IMR-90 (cell line): ENCODE data around the gene ROR2. TPM values are rescaled to one million over a fixed set of nuclear protein-coding genes. Genes with fewer than 3 reads are reported as not detected.

ENCODE experiments used
- ATAC-seq: fragments of 200-7000 bp; cut with Tn5 transposase; 2 replicates; pipeline ENCODE4 v1.9.1; 2020; ENCODE audit warnings: low read depth, mild to moderate bottlenecking, moderate library complexity
- BruUV-seq: library from RNA; stranded (reverse); fragments of 400-500 nt; replicated peaks from 2 replicates; lab custom pipeline; 2021; lab: Mats Ljungman, UMichigan
- CTCF ChIA-PET: fragments of 300-600 bp; formaldehyde crosslinking; extraction: SDS; loops from one replicate; lab custom pipeline; 2021; ENCODE audit warnings: antibody characterized with exemption; lab: Yijun Ruan, JAX
- POLR2A ChIA-PET: fragments of 300-600 bp; sonication (Branson Sonifier 250); formaldehyde crosslinking; loops from one replicate; lab custom pipeline; 2022; ENCODE audit warnings: antibody characterized with exemption; ENCODE audit not compliant: unreplicated experiment; lab: Charles Lee
- DNase-seq: peaks from one replicate; pipeline ENCODE4 v3.0.0; 2013
- H2AFZ ChIP-seq: replicated peaks from 2 replicates; pipeline ENCODE3; 2013; ENCODE audit warnings: low read length, mild to moderate bottlenecking; ENCODE audit not compliant: poor library complexity
- H2AK5ac ChIP-seq: 2 replicates; pipeline ENCODE4 v1.6.1; 2013; ENCODE audit warnings: low read depth, low read length, inconsistent platforms
- H2AK9ac ChIP-seq: replicated peaks from 2 replicates; pipeline ENCODE3; 2013; ENCODE audit warnings: mild to moderate bottlenecking, low read depth, low read length, moderate library complexity; ENCODE audit not compliant: poor library complexity
- H2BK120ac ChIP-seq: 2 replicates; pipeline ENCODE4 v1.6.1; 2013; ENCODE audit warnings: low read depth, low read length, inconsistent platforms
- H2BK15ac ChIP-seq: 3 replicates; pipeline ENCODE4 v1.6.1; 2013; ENCODE audit warnings: low read depth, low read length, inconsistent platforms
- H2BK20ac ChIP-seq: 2 replicates; pipeline ENCODE4 v1.6.1; 2013; ENCODE audit warnings: low read depth, mild to moderate bottlenecking, inconsistent platforms, low read length, moderate library complexity
- H2BK5ac ChIP-seq: 2 replicates; pipeline ENCODE4 v1.6.1; 2013; ENCODE audit warnings: mild to moderate bottlenecking, low read depth, low read length, inconsistent platforms; ENCODE audit not compliant: poor library complexity, severe bottlenecking
- H3K14ac ChIP-seq: replicated peaks from 2 replicates; pipeline ENCODE4 v1.6.1; 2013; ENCODE audit warnings: low read depth, low read length, inconsistent platforms
- H3K18ac ChIP-seq: 2 replicates; pipeline ENCODE4 v1.6.1; 2013; ENCODE audit warnings: low read depth, low read length, control low read depth
- H3K23ac ChIP-seq: 2 replicates; pipeline ENCODE4 v1.6.1; 2013; ENCODE audit warnings: low read depth, low read length, inconsistent platforms
- H3K27ac ChIP-seq: 2 replicates; pipeline ENCODE4 v1.5.1; 2013; ENCODE audit warnings: mild to moderate bottlenecking, control low read depth, low read length; ENCODE audit not compliant: insufficient read depth
- H3K27me3 ChIP-seq: 2 replicates; pipeline ENCODE4 v1.6.1; 2013; ENCODE audit warnings: low read length; ENCODE audit not compliant: control insufficient read depth, insufficient read depth
- H3K36me3 ChIP-seq: 2 replicates; pipeline ENCODE4 v1.6.1; 2013; ENCODE audit warnings: low read length, mixed read lengths; ENCODE audit not compliant: control insufficient read depth, insufficient read depth
- H3K4ac ChIP-seq: 2 replicates; pipeline ENCODE4 v1.6.1; 2013; ENCODE audit warnings: low read depth, low read length, inconsistent platforms
- H3K4me1 ChIP-seq: 2 replicates; pipeline ENCODE4 v1.6.1; 2013; ENCODE audit warnings: low read length, mixed read lengths; ENCODE audit not compliant: control insufficient read depth, insufficient read depth
- H3K4me2 ChIP-seq: 2 replicates; pipeline ENCODE4 v1.6.1; 2013; ENCODE audit warnings: low read depth, mild to moderate bottlenecking, control low read depth, low read length, moderate library complexity
- H3K4me3 ChIP-seq: 2 replicates; pipeline ENCODE4 v1.5.1; 2013; ENCODE audit warnings: low read depth, mild to moderate bottlenecking, control low read depth, low read length, moderate library complexity; ENCODE audit not compliant: insufficient read depth
- H3K56ac ChIP-seq: 2 replicates; pipeline ENCODE4 v1.6.1; 2013; ENCODE audit warnings: low read length, inconsistent platforms; ENCODE audit not compliant: insufficient read depth; ENCODE audit errors: extremely low read depth
- H3K79me1 ChIP-seq, 2 experiments: 2 replicates each; pipeline ENCODE4 v1.6.1; 2013; ENCODE audit warnings: low read length in 2 of 2, inconsistent platforms in 1 of 2, low read depth in 1 of 2
- H3K9ac ChIP-seq: 2 replicates; pipeline ENCODE4 v1.6.1; 2013; ENCODE audit warnings: low read depth, low read length, control low read depth
- H3K9me1 ChIP-seq: 2 replicates; pipeline ENCODE4 v1.6.1; 2013; ENCODE audit warnings: low read length, inconsistent platforms; ENCODE audit not compliant: insufficient read depth
- H3K9me3 ChIP-seq: 2 replicates; pipeline ENCODE4 v1.6.1; 2013; ENCODE audit warnings: low read length; ENCODE audit not compliant: control insufficient read depth, insufficient read depth
- H4K20me1 ChIP-seq: 2 replicates; pipeline ENCODE4 v1.6.1; 2013; ENCODE audit warnings: low read length, inconsistent platforms; ENCODE audit not compliant: insufficient read depth
- H4K5ac ChIP-seq: 2 replicates; pipeline ENCODE4 v1.6.1; 2013; ENCODE audit warnings: mild to moderate bottlenecking, low read depth, low read length, control low read depth
- H4K8ac ChIP-seq, 2 experiments: 2 replicates each; pipeline ENCODE4 v1.6.1; 2013; ENCODE audit warnings: low read depth in 2 of 2, low read length in 2 of 2, control low read depth in 1 of 2, inconsistent platforms in 1 of 2
- H4K91ac ChIP-seq: 2 replicates; pipeline ENCODE4 v1.6.1; 2013; ENCODE audit warnings: low read depth, low read length, inconsistent platforms; ENCODE audit not compliant: insufficient read depth
- NFE2L2 ChIP-seq: fragments of 150-350 bp; IDR thresholded peaks from 2 replicates; pipeline ENCODE4 v1.6.1; 2016; ENCODE audit warnings: low read depth, mild to moderate bottlenecking, low read length
- RCOR1 ChIP-seq: IDR thresholded peaks from 2 replicates; pipeline ENCODE4 v1.6.1; 2012; ENCODE audit warnings: mild to moderate bottlenecking, low read length, improper control_type of control experiment; ENCODE audit not compliant: insufficient replicate concordance
- WGBS, 2 experiments: methylation state at CpG; one replicate each; pipeline versions ENCODE4 v1.1.5 to v1.1.7; 2013; ENCODE audit warnings: missing lambda C conversion rate in 2 of 2; ENCODE audit not compliant: insufficient read length in 1 of 2; ENCODE audit errors: extremely low coverage in 2 of 2; 5-methylcytosine and 5-hydroxymethylcytosine counted together
- dilution Hi-C: fragments of 300-500 bp; cut with HindIII; formaldehyde crosslinking; loops from one replicate; pipeline ENCODE4 v1.14.3; 2018; ENCODE audit warnings: low sequenced_read_pairs; ENCODE audit not compliant: unreplicated experiment
- in situ Hi-C: fragments of 300-500 bp; cut with MboI; formaldehyde crosslinking; loops from 3 replicates; pipeline ENCODE4 v1.14.3; 2019; ENCODE audit warnings: low sequenced_read_pairs, inconsistent platforms, mixed read lengths
- intact Hi-C: fragments of 100-400 bp; cut with micrococcal nuclease; formaldehyde crosslinking; loops from 2 replicates; pipeline ENCODE4 v1.10.0; 2022
- polyA plus RNA-seq, 3 experiments: library from polyadenylated mRNA; depleted of rRNA; stranded (reverse); fragments of >200 nt; gene quantifications; 2 replicates each; pipeline ENCODE4 v1.2.3, GENCODE V29; 2012; ENCODE audit warnings: low replicate concordance in 1 of 3
- total RNA-seq: library from RNA; depleted of rRNA; stranded (reverse); fragments of >200 nt; gene quantifications from 2 replicates; pipeline ENCODE4 v1.2.3, GENCODE V29; 2012

Gene ROR2
- total and polyA plus RNA-seq, 2 of the 4 experiments (the other 2 are of a cell fraction) = 2.3 to 4.8 TPM

DNA sequence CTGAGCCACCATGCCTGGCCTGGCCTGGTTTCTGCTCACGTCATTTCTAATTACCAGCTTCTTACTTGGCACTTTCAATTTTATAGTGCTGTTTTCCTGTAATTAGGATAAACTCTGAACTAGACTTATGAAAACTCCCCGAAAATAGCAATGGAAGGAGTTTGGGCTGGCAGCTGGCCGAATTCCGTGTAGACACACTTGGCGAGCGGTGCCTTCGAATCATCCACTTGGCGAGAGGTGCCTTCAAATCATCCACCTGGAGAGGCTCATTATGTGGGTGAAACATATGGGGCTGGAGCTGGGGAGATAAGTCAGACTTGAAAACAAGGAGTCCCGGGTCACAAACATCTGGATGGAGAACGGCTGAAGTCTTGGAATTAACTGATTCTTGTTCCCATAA is 203.7 kb downstream of the ROR2 start:
- no peak for TF ChIP-seq NFE2L2
- TF ChIP-seq RCOR1 = no peak
- Histone ChIP-seq H2AK9ac (no peak overlapping the region), H3K23ac (no peak overlapping the region), H2AFZ (no peak overlapping the region), H3K18ac (no peak overlapping the region), H2BK120ac (no peak overlapping the region), H2BK15ac (no peak overlapping the region), H3K4me3 (no peak overlapping the region), H3K4me1 (peaks cover 3% of the 10 kb centered on the region; the same call in 1 of the 2 replicates), H3K36me3 (peaks cover 8% of the 10 kb centered on the region; the same call in 1 of the 2 replicates), H3K14ac (no peak overlapping the region), H2BK20ac (no peak overlapping the region), H2AK5ac (no peak overlapping the region), H2BK5ac (no peak overlapping the region), H3K9me3 (no peaks in the 10 kb centered on the region), H4K91ac (no peak overlapping the region), H3K4ac (no peak overlapping the region), H3K27me3 (no peaks in the 10 kb centered on the region), H4K8ac (no peak overlapping the region), H3K56ac (no peak overlapping the region), H3K4me2 (no peak overlapping the region), H3K9me1 (peaks cover 3% of the 10 kb centered on the region; the same call in 1 of the 2 replicates), H4K20me1 (no peaks in the 10 kb centered on the region), H4K5ac (no peak overlapping the region), H3K9ac (no peak overlapping the region), H3K27ac (no peak overlapping the region), H3K79me1 (no peaks in the 10 kb centered on the region)
- in situ Hi-C loops = no loop called here
- 100% methylated on average over 7 of the region's 10 CpGs; no CpG with 5 or more reads in 1 of the 2 experiments for WGBS, 2 experiments
- DNase-seq (no peak), ATAC-seq (no peak)
- ChIA-PET POLR2A (no interaction called here), CTCF (interaction anchor here (1.5 kb wide), 1 partner anchor 13 kb away, joined by 3 read pairs; no protein-coding TSS in a partner anchor)
- no TSS peak for BruUV-seq
- intact Hi-C loops = no loop called here
- dilution Hi-C loops = no loop called here
